ENCODE results near the gene CCDC9B. TPM values are rescaled to one million over a fixed set of nuclear protein-coding genes. Genes with fewer than 3 reads are reported as not detected.

CCDC9B gene
- total and polyA plus RNA-seq, 4 donors, result 1.8 to 7.5 (median 4.4) TPM

DNA sequence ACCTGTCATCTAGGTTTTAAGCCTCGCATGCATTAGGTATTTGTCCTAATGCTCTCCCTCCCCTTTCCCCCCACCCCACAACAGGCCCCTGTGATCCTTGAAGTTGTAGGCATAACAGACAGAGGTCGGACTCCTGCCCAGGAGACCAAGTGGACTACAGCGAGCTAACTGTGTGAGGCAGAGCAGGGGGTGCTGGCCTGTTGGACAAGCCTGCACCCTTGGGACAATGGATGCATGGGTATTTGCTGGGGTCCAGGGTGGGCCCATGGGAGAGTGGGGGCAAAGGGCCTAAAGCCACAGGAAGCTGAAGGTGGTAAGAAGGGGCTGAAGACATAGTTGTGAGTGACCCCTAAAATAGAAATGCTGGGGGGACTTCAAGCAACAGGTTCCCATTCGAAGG, 35.5 kb downstream of the CCDC9B start:
- Histone ChIP-seq H3K27ac (ENCODE audit: low read depth, low read length) (no peak overlapping the region), H3K4me3 (ENCODE audit: low read depth, low read length) (no peak overlapping the region), H3K27me3 (ENCODE audit: control insufficient read depth, insufficient read depth, low read length) (no peaks in the 10 kb centered on the region), H3K36me3 (ENCODE audit: control insufficient read depth, insufficient read depth, low read length) (no peaks in the 10 kb centered on the region), H3K4me1 (ENCODE audit: control insufficient read depth, insufficient read depth, low read length) (peaks cover 27% of the 10 kb centered on the region), H3K9me3 (ENCODE audit: control insufficient read depth, insufficient read depth, low read length) (no peaks in the 10 kb centered on the region)
- no peak for DNase-seq (ENCODE audit: low read depth in 4 of 6, low spot score in 6 of 6)
- WGBS (ENCODE audit: insufficient coverage), result 83% methylated on average over 3 of the region's 4 CpGs

DNA sequence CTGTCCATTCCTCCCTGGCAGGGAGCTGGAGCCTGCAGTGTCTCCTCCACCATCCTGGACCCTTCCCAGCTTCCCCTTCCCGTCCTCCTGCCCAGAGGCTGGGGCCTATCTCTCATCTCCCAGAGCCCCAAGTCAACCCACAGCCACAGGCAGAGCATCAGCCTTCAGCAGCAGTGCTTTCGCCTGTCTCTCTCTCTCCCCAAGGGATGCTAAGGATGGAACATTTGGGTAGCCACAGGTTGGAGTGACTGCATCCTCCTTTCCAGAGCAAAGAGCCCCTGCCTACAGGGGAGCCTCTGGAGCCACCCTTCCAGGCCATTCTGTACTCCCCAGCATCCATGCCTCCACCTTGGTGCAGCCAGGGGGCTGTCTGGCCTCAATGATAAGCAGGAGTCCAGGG, 37.2 kb downstream of the CCDC9B start:
- Histone ChIP-seq H3K4me3 (ENCODE audit: low read depth, low read length) (no peak overlapping the region), H3K27me3 (ENCODE audit: control insufficient read depth, insufficient read depth, low read length) (no peaks in the 10 kb centered on the region), H3K27ac (ENCODE audit: low read depth, low read length) (no peak overlapping the region), H3K36me3 (ENCODE audit: control insufficient read depth, insufficient read depth, low read length) (no peaks in the 10 kb centered on the region), H3K4me1 (ENCODE audit: control insufficient read depth, insufficient read depth, low read length) (peaks cover 19% of the 10 kb centered on the region), H3K9me3 (ENCODE audit: control insufficient read depth, insufficient read depth, low read length) (no peaks in the 10 kb centered on the region)
- no peak for DNase-seq (ENCODE audit: low read depth in 4 of 6, low spot score in 6 of 6)
- 83% methylated on average over 1 of the region's 2 CpGs for WGBS (ENCODE audit: insufficient coverage)

DNA sequence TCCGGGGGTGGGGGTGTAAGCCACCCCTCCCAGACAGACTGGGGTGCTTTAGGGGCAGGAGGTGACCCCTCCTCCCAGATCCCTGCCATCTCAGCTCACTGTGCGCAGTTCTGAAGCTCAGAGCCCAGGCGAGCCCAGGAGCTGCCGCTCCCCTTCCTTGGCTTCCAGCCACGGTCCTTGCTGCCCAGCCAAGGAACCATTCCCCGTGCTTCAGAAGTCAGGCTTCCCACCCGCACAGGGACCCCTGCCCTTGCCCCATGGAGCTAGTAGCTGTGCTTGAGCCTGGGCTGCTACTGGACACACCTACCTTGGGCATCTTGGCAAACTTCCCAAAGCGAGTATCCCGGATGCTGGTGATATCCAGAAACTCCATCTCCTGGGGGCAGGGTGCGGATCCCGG, 37.8 kb downstream of the CCDC9B start:
- peaks cover 14% of the 10 kb centered on the region for H3K4me1 ChIP-seq (ENCODE audit: control insufficient read depth, insufficient read depth, low read length)
- H3K27ac ChIP-seq (ENCODE audit: low read depth, low read length), result no peak overlapping the region
- H3K27me3 ChIP-seq (ENCODE audit: control insufficient read depth, insufficient read depth, low read length), result no peaks in the 10 kb centered on the region
- H3K36me3 ChIP-seq (ENCODE audit: control insufficient read depth, insufficient read depth, low read length), result no peaks in the 10 kb centered on the region
- no peaks in the 10 kb centered on the region for H3K9me3 ChIP-seq (ENCODE audit: control insufficient read depth, insufficient read depth, low read length)
- WGBS (ENCODE audit: insufficient coverage), result 74% methylated on average over 9 of the region's 11 CpGs
- no peak overlapping the region for H3K4me3 ChIP-seq (ENCODE audit: low read depth, low read length)
- DNase-seq (ENCODE audit: low read depth in 4 of 6, low spot score in 6 of 6), result no peak

DNA sequence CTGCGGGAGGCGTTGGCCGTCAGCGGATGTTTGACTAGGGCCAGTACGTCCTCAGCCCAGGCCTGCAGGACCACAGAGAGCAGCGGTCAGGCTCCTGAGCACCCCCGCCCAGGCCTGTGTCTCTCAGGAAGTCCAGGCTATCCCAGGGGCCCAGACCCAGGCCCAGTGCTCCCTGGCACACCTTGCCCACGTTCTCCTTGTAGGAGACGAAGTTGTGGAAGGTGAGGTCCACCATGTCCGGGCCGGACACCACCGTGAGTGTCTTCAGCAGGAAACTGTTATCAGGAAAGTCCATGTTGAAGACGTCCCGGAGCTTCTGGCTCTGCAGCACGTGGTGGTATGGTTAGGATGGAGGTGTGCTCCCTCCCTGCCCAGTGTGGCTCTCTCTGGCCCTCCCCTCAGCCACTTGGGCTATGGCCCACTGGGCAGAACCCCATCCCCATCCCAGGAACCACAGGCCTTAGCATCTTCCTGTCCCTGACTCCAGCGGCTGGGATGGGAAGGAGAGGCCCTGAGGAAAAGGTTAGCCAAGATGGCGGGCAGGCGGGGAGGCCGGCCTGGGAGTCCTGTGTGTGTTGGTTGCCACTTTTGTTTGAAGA, 38.4 kb downstream of the CCDC9B start:
- Histone ChIP-seq H3K4me1 (ENCODE audit: control insufficient read depth, insufficient read depth, low read length) (peaks cover 10% of the 10 kb centered on the region), H3K36me3 (ENCODE audit: control insufficient read depth, insufficient read depth, low read length) (no peaks in the 10 kb centered on the region), H3K4me3 (ENCODE audit: low read depth, low read length) (no peak overlapping the region), H3K9me3 (ENCODE audit: control insufficient read depth, insufficient read depth, low read length) (no peaks in the 10 kb centered on the region), H3K27me3 (ENCODE audit: control insufficient read depth, insufficient read depth, low read length) (no peaks in the 10 kb centered on the region), H3K27ac (ENCODE audit: low read depth, low read length) (no peak overlapping the region)
- WGBS (ENCODE audit: insufficient coverage), result 92% methylated on average over 12 of the region's 19 CpGs
- no peak for DNase-seq (ENCODE audit: low read depth in 4 of 6, low spot score in 6 of 6)

DNA sequence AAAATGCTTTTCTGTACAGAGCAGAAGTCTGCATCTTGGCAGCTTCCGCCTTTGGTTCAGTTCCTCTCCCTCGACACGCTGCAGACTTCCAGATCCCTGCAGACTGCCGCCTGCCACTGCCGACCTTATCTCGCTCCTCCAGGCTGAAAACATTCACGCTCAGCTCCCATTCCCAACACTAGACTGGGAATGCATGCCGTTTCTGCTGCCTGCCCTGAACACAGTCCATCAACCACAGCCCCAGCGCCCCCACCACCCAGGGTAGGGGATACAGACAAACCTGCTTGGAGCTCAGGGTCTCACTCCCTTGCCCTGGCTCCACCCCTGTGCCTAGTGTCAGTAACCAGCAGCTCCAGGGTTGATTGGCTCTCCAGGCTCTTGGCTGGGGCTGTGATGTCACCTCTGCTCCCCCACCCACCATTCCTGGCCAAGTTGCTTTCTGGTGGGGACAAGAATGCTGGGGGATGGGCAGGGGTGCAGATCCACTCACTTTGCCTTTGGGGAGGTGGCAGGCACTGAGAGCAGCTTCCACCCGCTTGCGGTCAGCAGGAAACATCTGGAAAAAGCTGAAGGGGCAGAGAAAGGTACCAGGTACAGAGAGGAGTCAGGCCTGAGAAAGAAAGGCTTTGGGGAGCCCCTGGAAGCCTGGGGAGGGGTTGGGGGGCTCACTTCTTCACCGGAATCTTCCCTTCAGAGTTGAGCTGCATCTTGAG, 39.1 kb downstream of the CCDC9B start:
- WGBS (ENCODE audit: insufficient coverage), result 52% methylated on average over 10 of the region's 12 CpGs
- no peaks in the 10 kb centered on the region for H3K27me3 ChIP-seq (ENCODE audit: control insufficient read depth, insufficient read depth, low read length)
- no peak overlapping the region for H3K4me3 ChIP-seq (ENCODE audit: low read depth, low read length)
- no peak for DNase-seq (ENCODE audit: low read depth in 4 of 6, low spot score in 6 of 6)
- peaks cover 3% of the 10 kb centered on the region for H3K4me1 ChIP-seq (ENCODE audit: control insufficient read depth, insufficient read depth, low read length)
- no peaks in the 10 kb centered on the region for H3K9me3 ChIP-seq (ENCODE audit: control insufficient read depth, insufficient read depth, low read length)
- no peak overlapping the region for H3K27ac ChIP-seq (ENCODE audit: low read depth, low read length)
- no peaks in the 10 kb centered on the region for H3K36me3 ChIP-seq (ENCODE audit: control insufficient read depth, insufficient read depth, low read length)

DNA sequence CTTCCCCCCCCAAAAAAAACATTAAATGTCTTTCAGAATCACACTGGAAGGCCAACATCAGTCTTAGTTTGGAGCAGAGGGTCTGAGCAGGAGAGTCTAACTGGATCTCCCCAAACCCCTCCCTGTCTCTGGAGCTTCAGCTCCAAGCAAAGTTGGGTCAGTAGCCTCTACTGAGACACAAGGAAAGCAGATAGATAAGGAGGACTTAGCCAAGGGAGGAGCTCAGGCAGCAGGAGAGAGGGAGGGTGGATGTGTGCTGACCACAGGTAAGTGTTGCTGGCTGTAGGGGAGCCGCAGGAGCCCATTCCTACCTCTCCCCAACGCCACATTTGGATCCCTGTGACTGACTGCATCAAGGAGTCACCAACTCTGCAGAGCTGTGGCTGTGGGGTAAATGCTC, 40.0 kb downstream of the CCDC9B start:
- WGBS (ENCODE audit: insufficient coverage), result no CpG with 5 or more reads among the region's 2 CpGs
- Histone ChIP-seq H3K27ac (ENCODE audit: low read depth, low read length) (no peak overlapping the region), H3K9me3 (ENCODE audit: control insufficient read depth, insufficient read depth, low read length) (no peaks in the 10 kb centered on the region), H3K4me3 (ENCODE audit: low read depth, low read length) (no peak overlapping the region), H3K36me3 (ENCODE audit: control insufficient read depth, insufficient read depth, low read length) (no peaks in the 10 kb centered on the region), H3K4me1 (ENCODE audit: control insufficient read depth, insufficient read depth, low read length) (peaks cover 8% of the 10 kb centered on the region), H3K27me3 (ENCODE audit: control insufficient read depth, insufficient read depth, low read length) (no peaks in the 10 kb centered on the region)
- DNase-seq (ENCODE audit: low read depth in 4 of 6, low spot score in 6 of 6), result no peak

DNA sequence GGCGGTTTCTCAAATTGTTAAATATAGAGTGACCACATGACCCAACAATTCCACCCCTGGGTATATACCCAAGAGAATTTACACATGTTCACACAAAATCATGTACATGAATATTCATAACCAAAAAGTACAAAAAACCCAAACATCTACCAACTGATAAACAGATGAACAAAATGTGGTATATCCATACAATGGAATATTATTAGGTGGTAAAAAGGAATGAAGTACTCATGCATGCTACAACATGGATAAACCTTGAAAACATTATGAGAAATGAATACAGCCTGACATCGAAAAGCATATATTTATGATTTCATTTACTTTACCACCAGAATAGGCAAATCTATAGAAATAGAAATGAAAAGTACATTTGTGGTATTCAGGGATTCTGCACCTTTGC, 40.4 kb downstream of the CCDC9B start:
- H3K36me3 ChIP-seq (ENCODE audit: control insufficient read depth, insufficient read depth, low read length), result no peaks in the 10 kb centered on the region
- H3K4me3 ChIP-seq (ENCODE audit: low read depth, low read length), result no peak overlapping the region
- 100% methylated on average over 1 of the region's 2 CpGs for WGBS (ENCODE audit: insufficient coverage)
- no peaks in the 10 kb centered on the region for H3K27me3 ChIP-seq (ENCODE audit: control insufficient read depth, insufficient read depth, low read length)
- H3K27ac ChIP-seq (ENCODE audit: low read depth, low read length), result no peak overlapping the region
- H3K4me1 ChIP-seq (ENCODE audit: control insufficient read depth, insufficient read depth, low read length), result peaks cover 9% of the 10 kb centered on the region
- no peak for DNase-seq (ENCODE audit: low read depth in 4 of 6, low spot score in 6 of 6)
- H3K9me3 ChIP-seq (ENCODE audit: control insufficient read depth, insufficient read depth, low read length), result no peaks in the 10 kb centered on the region

DNA sequence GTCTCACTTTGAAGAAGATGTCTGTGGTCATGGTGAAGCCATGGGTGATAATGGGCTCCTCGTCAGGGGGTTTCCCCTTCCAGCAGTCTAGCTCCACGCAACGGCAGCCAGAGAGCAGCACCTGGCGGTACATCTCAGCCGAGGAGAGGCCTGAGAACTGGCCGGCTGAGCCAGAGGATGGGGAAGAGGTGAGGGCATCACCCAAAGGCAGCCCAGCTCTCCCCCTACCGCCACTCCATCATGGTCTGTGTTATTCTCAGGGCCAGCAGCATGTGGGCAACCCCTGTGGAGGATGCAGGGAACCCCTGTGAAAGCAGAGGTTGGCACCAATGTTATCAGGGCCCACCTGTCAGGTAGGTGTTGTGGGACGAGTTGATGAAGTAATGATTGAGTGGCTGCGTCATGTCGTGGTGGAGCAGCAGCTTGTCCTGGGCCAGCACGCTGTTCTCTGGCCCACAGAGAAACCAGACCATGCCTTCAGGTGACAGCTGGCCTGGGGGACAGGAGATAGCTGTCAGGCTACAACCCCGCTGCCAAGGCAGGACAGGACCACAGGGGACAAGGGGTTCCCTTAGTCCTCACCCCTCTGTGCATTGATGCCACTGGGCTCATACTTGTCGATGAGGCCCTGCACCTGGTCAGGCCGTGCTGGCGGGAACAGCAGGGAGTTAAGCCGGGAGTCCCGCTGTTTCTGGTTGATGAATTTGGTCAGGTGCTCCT, 42.4 kb downstream of the CCDC9B start:
- Histone ChIP-seq H3K4me1 (ENCODE audit: control insufficient read depth, insufficient read depth, low read length) (peaks cover 28% of the 10 kb centered on the region), H3K9me3 (ENCODE audit: control insufficient read depth, insufficient read depth, low read length) (no peaks in the 10 kb centered on the region), H3K27me3 (ENCODE audit: control insufficient read depth, insufficient read depth, low read length) (no peaks in the 10 kb centered on the region), H3K27ac (ENCODE audit: low read depth, low read length) (no peak overlapping the region), H3K36me3 (ENCODE audit: control insufficient read depth, insufficient read depth, low read length) (no peaks in the 10 kb centered on the region), H3K4me3 (ENCODE audit: low read depth, low read length) (no peak overlapping the region)
- no peak for DNase-seq (ENCODE audit: low read depth in 4 of 6, low spot score in 6 of 6)
- WGBS (ENCODE audit: insufficient coverage), result 90% methylated on average over 14 of the region's 17 CpGs

DNA sequence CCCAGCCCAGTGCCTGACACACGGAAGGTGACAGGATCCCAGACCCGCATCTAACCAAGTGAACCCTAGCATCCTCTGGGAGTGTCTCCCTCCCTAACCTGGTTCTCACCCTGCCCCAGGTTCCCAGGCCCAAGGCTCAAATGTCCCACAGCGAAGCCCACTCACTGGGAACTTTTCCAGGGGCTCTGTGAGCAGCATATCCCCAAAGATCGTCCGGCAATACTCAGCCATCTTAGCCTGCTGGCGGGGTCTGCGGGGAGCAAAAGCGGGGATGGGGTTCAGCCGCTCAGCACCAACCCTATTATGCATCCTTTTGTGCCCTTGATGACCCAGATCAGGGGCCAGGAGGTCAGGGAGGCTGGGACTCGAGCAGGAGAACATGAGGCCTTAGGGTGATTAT, 43.4 kb downstream of the CCDC9B start:
- H3K36me3 ChIP-seq (ENCODE audit: control insufficient read depth, insufficient read depth, low read length), result no peaks in the 10 kb centered on the region
- H3K4me3 ChIP-seq (ENCODE audit: low read depth, low read length), result no peak overlapping the region
- H3K4me1 ChIP-seq (ENCODE audit: control insufficient read depth, insufficient read depth, low read length), result peaks cover 34% of the 10 kb centered on the region
- no peak overlapping the region for H3K27ac ChIP-seq (ENCODE audit: low read depth, low read length)
- H3K9me3 ChIP-seq (ENCODE audit: control insufficient read depth, insufficient read depth, low read length), result no peaks in the 10 kb centered on the region
- no peak for DNase-seq (ENCODE audit: low read depth in 4 of 6, low spot score in 6 of 6)
- no peaks in the 10 kb centered on the region for H3K27me3 ChIP-seq (ENCODE audit: control insufficient read depth, insufficient read depth, low read length)
- WGBS (ENCODE audit: insufficient coverage), result 86% methylated on average over 10 of the region's 10 CpGs

Data from spinal cord (tissue), 10 donors.